GM21529 (cell line): ENCODE data around the gene TAF11L10.
"Not testable (repeated sequence)": the region's sequence is repeated elsewhere in the genome, so short reads cannot be mapped to it uniquely, and the experiment has no call there.

Experiments
- ATAC-seq: cut with Tn5 transposase; IDR thresholded peaks from one replicate; pipeline ENCODE4 v1.9.1; 2021; ENCODE audit not compliant: unreplicated experiment

TAF11L10 gene

GRCh38 chr5:17597728-17598127, at the start of gene TAF11L10:
Gene TAF11L10 (minus strand): TSS chr5:17597828.
- not testable (repeated sequence) for ATAC-seq

GRCh38 chr5:17634160-17634559, 36.5 kb upstream of the TAF11L10 start, which contains the start of gene TAF11L14:
Gene TAF11L14 (plus strand): TSS chr5:17634460.
- ATAC-seq = no peak

- ATAC-seq = not testable (repeated sequence)
Measured at GRCh38 chr5:17631788-17632187, 34.2 kb upstream of the TAF11L10 start, which contains the start of gene TAF11L13. Gene TAF11L13 (plus strand): TSS chr5:17632088.

- no peak for ATAC-seq
Measured at GRCh38 chr5:17625686-17626085, 28.1 kb upstream of the TAF11L10 start.

- no peak for ATAC-seq
Measured at GRCh38 chr5:17620627-17621026, 23.0 kb upstream of the TAF11L10 start.

GRCh38 chr5:17619354-17619753, 21.7 kb upstream of the TAF11L10 start:
- ATAC-seq = no peak

GRCh38 chr5:17614872-17615605, 17.4 kb upstream of the TAF11L10 start:
- no peak for ATAC-seq

GRCh38 chr5:17610092-17610491, 12.5 kb upstream of the TAF11L10 start, which contains the start of gene TAF11L12:
Gene TAF11L12 (plus strand): TSS chr5:17610392.
- not testable (repeated sequence) for ATAC-seq

GRCh38 chr5:17607461-17607860, 9.8 kb upstream of the TAF11L10 start:
- not testable (repeated sequence) for ATAC-seq

- ATAC-seq = no peak
Measured at GRCh38 chr5:17604951-17605350, 7.3 kb upstream of the TAF11L10 start.

- not testable (repeated sequence) for ATAC-seq
Measured at GRCh38 chr5:17603880-17604279, 6.3 kb upstream of the TAF11L10 start, which contains the start of gene TAF11L11. Gene TAF11L11 (plus strand): TSS chr5:17604183.

- not testable (repeated sequence) for ATAC-seq
Measured at GRCh38 chr5:17594255-17594654, 3.4 kb downstream of the TAF11L10 start, which contains the start of gene TAF11L9. Gene TAF11L9 (minus strand): TSS chr5:17594394.

GRCh38 chr5:17590860-17591259, 6.8 kb downstream of the TAF11L10 start, which contains the start of gene TAF11L8:
Gene TAF11L8 (minus strand): TSS chr5:17590960.
- ATAC-seq = not testable (repeated sequence)

- not testable (repeated sequence) for ATAC-seq
Measured at GRCh38 chr5:17585658-17586057, 12.0 kb downstream of the TAF11L10 start, which contains the start of gene TAF11L7. Gene TAF11L7 (minus strand): TSS chr5:17585758.
